PC-9 (cell line): Measurements from ENCODE around the gene NLK. TPM values are rescaled to one million over a fixed set of nuclear protein-coding genes. Genes with fewer than 3 reads are reported as not detected.

Source experiments
- BruUV-seq: library from RNA; stranded (reverse); fragments of 400-500 nt; replicated peaks from 2 replicates; lab custom pipeline; 2021; lab: Mats Ljungman, UMichigan
- CTCF ChIA-PET: fragments of 300-600 bp; sonication (Branson Sonifier 250); formaldehyde crosslinking; loops from one replicate; lab custom pipeline; 2022; ENCODE audit warnings: antibody characterized with exemption; lab: Charles Lee
- POLR2A ChIA-PET: fragments of 300-600 bp; sonication (Branson Sonifier 250); formaldehyde crosslinking; loops from one replicate; lab custom pipeline; 2022; ENCODE audit warnings: antibody characterized with exemption; ENCODE audit not compliant: unreplicated experiment; lab: Charles Lee
- DNase-seq, 2 experiments: peaks; one replicate each; pipeline versions ENCODE4 v3.0.0 to v3.0.0-alpha.2; 2015 to 2022; ENCODE audit warnings: mixed read lengths in 1 of 2
- H2AFZ ChIP-seq: fragments of 200-600 bp; sonication (generic); 2 replicates; pipeline ENCODE4 v1.8.1; 2017; ENCODE audit warnings: antibody characterized with exemption
- H3F3A ChIP-seq: fragments of 200-600 bp; sonication (generic); 2 replicates; pipeline ENCODE4 v1.8.1; 2017; ENCODE audit warnings: antibody characterized with exemption, mild to moderate bottlenecking, low read depth; ENCODE audit not compliant: insufficient read depth
- H3K27ac ChIP-seq: fragments of 200-600 bp; sonication (generic); 2 replicates; pipeline ENCODE4 v1.6.1; 2016; ENCODE audit warnings: mixed run types
- H3K27me3 ChIP-seq: fragments of 200-600 bp; sonication (generic); 2 replicates; pipeline ENCODE4 v1.6.1; 2016; ENCODE audit warnings: low read depth, mixed run types; ENCODE audit not compliant: insufficient read depth
- H3K36me3 ChIP-seq: fragments of 200-600 bp; sonication (generic); 2 replicates; pipeline ENCODE4 v1.6.1; 2016; ENCODE audit warnings: low read depth, mixed run types
- H3K4me1 ChIP-seq: fragments of 200-600 bp; sonication (generic); replicated peaks from 2 replicates; pipeline ENCODE4 v1.6.1; 2016; ENCODE audit warnings: mixed run types; ENCODE audit not compliant: insufficient read depth
- H3K4me2 ChIP-seq: fragments of 200-600 bp; sonication (generic); 2 replicates; pipeline ENCODE4 v1.6.1; 2017; ENCODE audit warnings: mixed run types
- H3K4me3 ChIP-seq: fragments of 200-600 bp; sonication (generic); 2 replicates; pipeline ENCODE4 v1.6.1; 2016; ENCODE audit warnings: mixed run types
- H3K79me2 ChIP-seq: fragments of 200-600 bp; sonication (generic); 2 replicates; pipeline ENCODE4 v1.6.1; 2017; ENCODE audit warnings: low read depth, mixed run types
- H3K9me2 ChIP-seq: fragments of 200-600 bp; sonication (generic); 2 replicates; pipeline ENCODE4 v1.8.1; 2017; ENCODE audit warnings: mild to moderate bottlenecking; ENCODE audit not compliant: insufficient read depth
- H3K9me3 ChIP-seq: fragments of 200-600 bp; sonication (generic); 2 replicates; pipeline ENCODE4 v1.8.1; 2016; ENCODE audit warnings: low read depth; ENCODE audit not compliant: insufficient read depth
- H4K20me1 ChIP-seq: fragments of 200-600 bp; sonication (generic); 2 replicates; pipeline ENCODE4 v1.8.1; 2017; ENCODE audit not compliant: insufficient read depth
- EZH2 ChIP-seq: fragments of 200-600 bp; sonication (generic); IDR thresholded peaks from 2 replicates; pipeline ENCODE4 v1.8.0; 2017; ENCODE audit warnings: antibody characterized with exemption, low read depth
- intact Hi-C: fragments of 100-400 bp; cut with micrococcal nuclease; formaldehyde crosslinking; loops from one replicate; pipeline ENCODE4 v1.10.0; 2022; ENCODE audit not compliant: unreplicated experiment
- total RNA-seq: library from RNA; stranded (reverse); gene quantifications from 2 replicates; pipeline ENCODE4 v1.2.3, GENCODE V29; 2021
- TF ChIP-seq, protein P1 (sequence below): fragments of 200-600 bp; sonication (generic); conservative IDR thresholded peaks from 2 replicates; pipeline ENCODE4 v1.6.1; 2017; ENCODE audit warnings: mixed run types, antibody characterized with exemption, mild to moderate bottlenecking, moderate library complexity

NLK gene
- total RNA-seq, 1 experiment from 2014 or later, result 20.7 TPM

DNA sequence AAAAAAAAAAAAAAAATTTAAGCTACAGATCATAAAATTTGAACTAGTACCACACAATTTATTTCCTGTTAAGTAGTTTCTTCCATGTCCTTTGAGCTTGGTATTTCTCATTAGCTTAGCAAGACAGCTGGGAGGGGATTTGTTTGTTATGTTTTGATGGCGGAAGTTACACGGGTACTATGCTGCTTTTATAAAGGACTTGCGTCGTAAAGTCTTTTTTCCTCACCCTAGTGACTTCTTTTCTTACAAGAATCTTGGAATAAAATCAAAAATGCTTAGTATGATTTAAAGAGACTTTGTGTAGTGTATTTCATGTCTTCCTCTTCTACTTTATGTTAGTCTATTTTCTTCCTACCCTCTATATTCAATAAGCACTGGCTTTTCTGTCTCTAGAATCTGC, 89.1 kb downstream of the NLK start:
- DNase-seq, result no peak
- H3K4me2 ChIP-seq, result no peak overlapping the region
- CTCF ChIA-PET, result interaction anchor here (0.6 kb wide), 2 partner anchors 55 to 440 kb away, joined by 4 to 6 read pairs; partner anchors contain the start of gene PIGS
- no peak for TF ChIP-seq EZH2
- TF ChIP-seq, protein P1, sequence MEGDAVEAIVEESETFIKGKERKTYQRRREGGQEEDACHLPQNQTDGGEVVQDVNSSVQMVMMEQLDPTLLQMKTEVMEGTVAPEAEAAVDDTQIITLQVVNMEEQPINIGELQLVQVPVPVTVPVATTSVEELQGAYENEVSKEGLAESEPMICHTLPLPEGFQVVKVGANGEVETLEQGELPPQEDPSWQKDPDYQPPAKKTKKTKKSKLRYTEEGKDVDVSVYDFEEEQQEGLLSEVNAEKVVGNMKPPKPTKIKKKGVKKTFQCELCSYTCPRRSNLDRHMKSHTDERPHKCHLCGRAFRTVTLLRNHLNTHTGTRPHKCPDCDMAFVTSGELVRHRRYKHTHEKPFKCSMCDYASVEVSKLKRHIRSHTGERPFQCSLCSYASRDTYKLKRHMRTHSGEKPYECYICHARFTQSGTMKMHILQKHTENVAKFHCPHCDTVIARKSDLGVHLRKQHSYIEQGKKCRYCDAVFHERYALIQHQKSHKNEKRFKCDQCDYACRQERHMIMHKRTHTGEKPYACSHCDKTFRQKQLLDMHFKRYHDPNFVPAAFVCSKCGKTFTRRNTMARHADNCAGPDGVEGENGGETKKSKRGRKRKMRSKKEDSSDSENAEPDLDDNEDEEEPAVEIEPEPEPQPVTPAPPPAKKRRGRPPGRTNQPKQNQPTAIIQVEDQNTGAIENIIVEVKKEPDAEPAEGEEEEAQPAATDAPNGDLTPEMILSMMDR, result no peak
- no peak overlapping the region for H2AFZ ChIP-seq
- no peaks in the 10 kb centered on the region for H3K9me2 ChIP-seq
- H3K27me3 ChIP-seq, result no peaks in the 10 kb centered on the region
- BruUV-seq, result no TSS peak
- H3F3A ChIP-seq, result 0 out of 2 replicates have a peak, but pooled peaks cover 6% of the 10 kb centered on the region
- H3K4me3 ChIP-seq, result no peak overlapping the region
- intact Hi-C loops, result no loop called here
- H3K9me3 ChIP-seq, result no peaks in the 10 kb centered on the region
- no peak overlapping the region for H3K27ac ChIP-seq
- no peaks in the 10 kb centered on the region for H3K79me2 ChIP-seq
- POLR2A ChIA-PET, result interaction anchor here (0.6 kb wide), 1 partner anchor 21 kb away, joined by 7 read pairs; no protein-coding TSS in a partner anchor
- peaks cover 11% of the 10 kb centered on the region; the same call in 1 of the 2 replicates for H3K36me3 ChIP-seq
- no peaks in the 10 kb centered on the region for H3K4me1 ChIP-seq
- no peaks in the 10 kb centered on the region for H4K20me1 ChIP-seq

DNA sequence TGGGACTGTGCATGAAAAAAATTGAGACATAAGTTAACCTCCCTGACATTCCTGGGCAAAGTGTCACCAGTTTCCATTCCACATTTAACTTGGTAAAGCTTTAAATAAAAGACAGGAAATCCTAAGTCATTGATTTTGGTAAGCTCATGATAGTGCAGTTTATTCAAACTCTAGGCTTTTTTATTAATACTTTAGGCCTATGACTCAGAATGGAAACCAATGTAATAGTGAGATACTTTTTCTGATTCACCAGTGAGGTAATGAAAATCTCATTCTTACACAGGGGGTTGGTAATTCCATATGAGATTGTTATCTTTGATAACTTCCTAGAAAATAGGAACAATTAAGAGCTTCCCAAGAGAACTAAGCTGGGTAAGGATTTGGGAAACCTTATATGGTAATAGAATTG, 91.1 kb downstream of the NLK start:
- no peaks in the 10 kb centered on the region for H4K20me1 ChIP-seq
- no peaks in the 10 kb centered on the region for H3K9me2 ChIP-seq
- no peak overlapping the region for H2AFZ ChIP-seq
- H3K27me3 ChIP-seq, result no peaks in the 10 kb centered on the region
- H3K79me2 ChIP-seq, result no peaks in the 10 kb centered on the region
- no peak overlapping the region for H3K27ac ChIP-seq
- TF ChIP-seq EZH2, result no peak
- TF ChIP-seq, protein P1, result no peak
- CTCF ChIA-PET, result no interaction called here
- no TSS peak for BruUV-seq
- POLR2A ChIA-PET, result interaction anchor here (0.6 kb wide), 1 partner anchor 214 kb away, joined by 3 read pairs; no protein-coding TSS in a partner anchor
- H3K4me1 ChIP-seq, result no peaks in the 10 kb centered on the region
- H3K9me3 ChIP-seq, result no peaks in the 10 kb centered on the region
- H3K4me2 ChIP-seq, result no peak overlapping the region
- peak in 1 of 2 experiments; percentile 38 for DNase-seq
- intact Hi-C loops, result no loop called here
- peaks cover 3% of the 10 kb centered on the region; the same call in 1 of the 2 replicates for H3K36me3 ChIP-seq
- H3K4me3 ChIP-seq, result no peak overlapping the region
- 0 out of 2 replicates have a peak, but pooled peaks cover 6% of the 10 kb centered on the region for H3F3A ChIP-seq

DNA sequence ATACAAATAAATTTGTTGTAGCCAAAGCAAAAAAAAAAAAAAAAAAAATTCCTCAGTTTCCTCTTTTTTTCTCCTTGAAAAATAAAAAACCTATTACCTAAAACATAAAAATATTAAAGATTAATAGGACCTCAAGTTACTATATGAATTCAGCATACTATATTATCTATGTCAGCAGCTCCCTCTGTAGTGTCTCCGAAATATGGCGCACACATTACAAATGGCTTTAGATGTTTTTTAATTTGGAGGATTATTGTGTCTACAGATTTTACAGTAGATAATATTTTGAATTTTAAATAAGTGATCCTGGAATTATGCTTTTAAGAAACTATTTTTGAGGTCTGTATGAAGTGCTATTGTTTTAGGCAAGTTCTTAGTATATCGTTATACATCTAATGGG, 94.4 kb downstream of the NLK start:
- POLR2A ChIA-PET, result no interaction called here
- TF ChIP-seq, protein P1, result no peak
- TF ChIP-seq EZH2, result no peak
- Histone ChIP-seq H3K9me3 (no peaks in the 10 kb centered on the region), H3K27ac (no peak overlapping the region), H3K4me1 (no peaks in the 10 kb centered on the region), H3K27me3 (no peaks in the 10 kb centered on the region), H2AFZ (no peak overlapping the region), H4K20me1 (no peaks in the 10 kb centered on the region), H3K4me2 (no peak overlapping the region), H3K4me3 (no peak overlapping the region), H3K79me2 (no peaks in the 10 kb centered on the region), H3K9me2 (no peaks in the 10 kb centered on the region), H3K36me3 (peaks cover 3% of the 10 kb centered on the region; the same call in 1 of the 2 replicates), H3F3A (0 out of 2 replicates have a peak, but pooled peaks cover 6% of the 10 kb centered on the region)
- no TSS peak for BruUV-seq
- no peak for DNase-seq
- CTCF ChIA-PET, result no interaction called here
- intact Hi-C loops, result no loop called here
